Uterus (tissue), 2 donors: ENCODE measurements around the gene KITLG.

Experiments
- POLR2A ChIP-seq, 2 donors: fragments of 450-650 bp; IDR thresholded peaks; one replicate each; pipeline ENCODE4 v1.6.1; 2016; ENCODE audit warnings: antibody characterized with exemption in 2 of 2, mild to moderate bottlenecking in 1 of 2, moderate library complexity in 1 of 2
- TF ChIP-seq, protein P1 (sequence below), 4 experiments: fragments of 200-600 bp in 2 of 4; fragments of 450-650 bp in 2 of 4; sonication (generic) in 2 of 4; IDR thresholded peaks; one replicate each; pipeline ENCODE4 v1.5.1; 2016 to 2019; ENCODE audit warnings: antibody characterized with exemption in 4 of 4, mild to moderate bottlenecking in 2 of 4, moderate library complexity in 1 of 4

DNA sequence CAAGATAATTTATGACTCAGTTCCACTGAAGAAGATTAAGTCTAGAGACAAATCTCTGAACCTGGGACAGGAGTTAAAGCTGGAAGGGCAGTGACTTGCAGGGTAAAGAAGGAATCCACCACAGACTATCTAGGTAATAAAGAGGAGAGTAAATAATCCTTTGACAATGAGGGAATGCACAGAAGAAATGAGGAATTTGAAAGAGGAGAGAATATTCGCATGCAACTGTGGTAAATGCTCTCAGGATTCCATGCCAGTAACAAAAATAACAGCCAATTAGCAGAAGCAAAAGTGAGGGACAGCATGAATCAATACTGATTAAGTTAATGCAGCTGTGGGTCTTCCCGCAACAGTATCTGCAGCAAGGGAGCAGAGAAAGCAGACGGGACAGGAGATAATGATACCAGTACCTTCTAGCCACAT, 77.0 kb downstream of the KITLG start:
- TF ChIP-seq, protein P1, sequence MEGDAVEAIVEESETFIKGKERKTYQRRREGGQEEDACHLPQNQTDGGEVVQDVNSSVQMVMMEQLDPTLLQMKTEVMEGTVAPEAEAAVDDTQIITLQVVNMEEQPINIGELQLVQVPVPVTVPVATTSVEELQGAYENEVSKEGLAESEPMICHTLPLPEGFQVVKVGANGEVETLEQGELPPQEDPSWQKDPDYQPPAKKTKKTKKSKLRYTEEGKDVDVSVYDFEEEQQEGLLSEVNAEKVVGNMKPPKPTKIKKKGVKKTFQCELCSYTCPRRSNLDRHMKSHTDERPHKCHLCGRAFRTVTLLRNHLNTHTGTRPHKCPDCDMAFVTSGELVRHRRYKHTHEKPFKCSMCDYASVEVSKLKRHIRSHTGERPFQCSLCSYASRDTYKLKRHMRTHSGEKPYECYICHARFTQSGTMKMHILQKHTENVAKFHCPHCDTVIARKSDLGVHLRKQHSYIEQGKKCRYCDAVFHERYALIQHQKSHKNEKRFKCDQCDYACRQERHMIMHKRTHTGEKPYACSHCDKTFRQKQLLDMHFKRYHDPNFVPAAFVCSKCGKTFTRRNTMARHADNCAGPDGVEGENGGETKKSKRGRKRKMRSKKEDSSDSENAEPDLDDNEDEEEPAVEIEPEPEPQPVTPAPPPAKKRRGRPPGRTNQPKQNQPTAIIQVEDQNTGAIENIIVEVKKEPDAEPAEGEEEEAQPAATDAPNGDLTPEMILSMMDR (IDR thresholded peaks at IDR 0.05), result no peak
- TF ChIP-seq POLR2A (IDR thresholded peaks at IDR 0.05), result no peak
